Measurements from ENCODE around the gene NAALADL2.

DNA sequence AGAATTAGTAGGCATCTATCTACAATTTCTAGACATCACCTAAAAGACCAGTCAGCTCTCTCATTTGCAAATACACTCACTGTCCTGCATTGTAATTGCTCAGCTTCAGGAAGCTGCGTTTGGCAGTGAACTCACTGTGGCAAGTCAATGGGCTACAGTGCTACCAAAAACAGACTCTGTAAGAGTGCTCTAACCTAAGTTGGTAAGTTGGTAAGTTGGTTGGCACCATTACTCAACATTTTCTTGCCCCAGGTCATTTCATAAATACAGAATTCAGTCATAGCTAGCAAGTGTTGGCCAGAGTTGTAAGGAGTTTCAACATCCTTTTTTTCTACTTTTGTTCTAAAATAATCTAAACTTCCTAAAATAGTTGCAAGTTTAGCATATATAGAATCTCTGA lies 466.3 kb downstream of the NAALADL2 start:
- no peak for TF ChIP-seq POLR2AphosphoS5 (IDR thresholded peaks at IDR 0.05; ENCODE audit: insufficient read depth in 1 of 2, low read depth in 1 of 2)
- TF ChIP-seq, protein P1, sequence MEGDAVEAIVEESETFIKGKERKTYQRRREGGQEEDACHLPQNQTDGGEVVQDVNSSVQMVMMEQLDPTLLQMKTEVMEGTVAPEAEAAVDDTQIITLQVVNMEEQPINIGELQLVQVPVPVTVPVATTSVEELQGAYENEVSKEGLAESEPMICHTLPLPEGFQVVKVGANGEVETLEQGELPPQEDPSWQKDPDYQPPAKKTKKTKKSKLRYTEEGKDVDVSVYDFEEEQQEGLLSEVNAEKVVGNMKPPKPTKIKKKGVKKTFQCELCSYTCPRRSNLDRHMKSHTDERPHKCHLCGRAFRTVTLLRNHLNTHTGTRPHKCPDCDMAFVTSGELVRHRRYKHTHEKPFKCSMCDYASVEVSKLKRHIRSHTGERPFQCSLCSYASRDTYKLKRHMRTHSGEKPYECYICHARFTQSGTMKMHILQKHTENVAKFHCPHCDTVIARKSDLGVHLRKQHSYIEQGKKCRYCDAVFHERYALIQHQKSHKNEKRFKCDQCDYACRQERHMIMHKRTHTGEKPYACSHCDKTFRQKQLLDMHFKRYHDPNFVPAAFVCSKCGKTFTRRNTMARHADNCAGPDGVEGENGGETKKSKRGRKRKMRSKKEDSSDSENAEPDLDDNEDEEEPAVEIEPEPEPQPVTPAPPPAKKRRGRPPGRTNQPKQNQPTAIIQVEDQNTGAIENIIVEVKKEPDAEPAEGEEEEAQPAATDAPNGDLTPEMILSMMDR (IDR thresholded peaks at IDR 0.05): no peak

Measured in vagina (tissue), 2 donors.